Inflammatory macrophage treated with lipopolysaccharide for 1 hour (primary cell): ENCODE measurements around the gene SMIM22.
A peak's percentile ranks its signal among the peaks of the same experiment; 100 is the strongest.

Experiments
- DNase-seq, 2 donors: peaks; one replicate each; pipeline ENCODE4 v3.0.0-alpha.2; 2020 to 2022

SMIM22 gene

GRCh38 chr16:4795181-4795827, at the start of gene SMIM22:
SMIM22 (plus strand) TSS chr16:4795369; CDS start chr16:4795735, 366 bp downstream.
- no peak for DNase-seq

GRCh38 chr16:4746215-4746614, 49.0 kb upstream of the SMIM22 start:
- DNase-seq = no peak

GRCh38 chr16:4746991-4747574, 48.1 kb upstream of the SMIM22 start:
- no peak for DNase-seq

GRCh38 chr16:4747906-4748681, 47.1 kb upstream of the SMIM22 start:
- no peak for DNase-seq

- no peak for DNase-seq
Observed at GRCh38 chr16:4748682-4749411, 46.3 kb upstream of the SMIM22 start.

- no peak for DNase-seq
Observed at GRCh38 chr16:4749700-4750257, 45.4 kb upstream of the SMIM22 start.

- no peak for DNase-seq
Observed at GRCh38 chr16:4750896-4751295, 44.3 kb upstream of the SMIM22 start.

GRCh38 chr16:4752351-4753100, 42.6 kb upstream of the SMIM22 start:
- no peak for DNase-seq

GRCh38 chr16:4753227-4753626, 41.9 kb upstream of the SMIM22 start:
- no peak for DNase-seq

GRCh38 chr16:4754865-4755264, 40.3 kb upstream of the SMIM22 start:
- DNase-seq = no peak

- no peak for DNase-seq
Observed at GRCh38 chr16:4755687-4756086, 39.5 kb upstream of the SMIM22 start.

GRCh38 chr16:4760221-4760910, 34.8 kb upstream of the SMIM22 start:
- no peak for DNase-seq

- DNase-seq = no peak
Observed at GRCh38 chr16:4762205-4762604, 33.0 kb upstream of the SMIM22 start.

GRCh38 chr16:4763791-4764190, 31.4 kb upstream of the SMIM22 start:
- peak in 1 of 2 donors; percentile 2 for DNase-seq

- no peak for DNase-seq
Observed at GRCh38 chr16:4765511-4766474, 29.4 kb upstream of the SMIM22 start.

- peak; percentile 93 to 99 for DNase-seq
Observed at GRCh38 chr16:4766875-4767628, 28.1 kb upstream of the SMIM22 start, which contains the start of gene ZNF500. ZNF500 (minus strand) TSS chr16:4767162; CDS start chr16:4765978, 1,184 bp downstream.

- DNase-seq = peak; percentile 52 to 76
Observed at GRCh38 chr16:4767872-4768548, 27.2 kb upstream of the SMIM22 start.

- peak; percentile 93 to 97 for DNase-seq
Observed at GRCh38 chr16:4768549-4769305, 26.4 kb upstream of the SMIM22 start.
